GM21447 (cell line): Measurements from ENCODE around the gene JPT2.

ENCODE experiments used
- ATAC-seq: cut with Tn5 transposase; IDR thresholded peaks from one replicate; pipeline ENCODE4 v1.9.1; 2021; ENCODE audit not compliant: unreplicated experiment

JPT2 gene

DNA sequence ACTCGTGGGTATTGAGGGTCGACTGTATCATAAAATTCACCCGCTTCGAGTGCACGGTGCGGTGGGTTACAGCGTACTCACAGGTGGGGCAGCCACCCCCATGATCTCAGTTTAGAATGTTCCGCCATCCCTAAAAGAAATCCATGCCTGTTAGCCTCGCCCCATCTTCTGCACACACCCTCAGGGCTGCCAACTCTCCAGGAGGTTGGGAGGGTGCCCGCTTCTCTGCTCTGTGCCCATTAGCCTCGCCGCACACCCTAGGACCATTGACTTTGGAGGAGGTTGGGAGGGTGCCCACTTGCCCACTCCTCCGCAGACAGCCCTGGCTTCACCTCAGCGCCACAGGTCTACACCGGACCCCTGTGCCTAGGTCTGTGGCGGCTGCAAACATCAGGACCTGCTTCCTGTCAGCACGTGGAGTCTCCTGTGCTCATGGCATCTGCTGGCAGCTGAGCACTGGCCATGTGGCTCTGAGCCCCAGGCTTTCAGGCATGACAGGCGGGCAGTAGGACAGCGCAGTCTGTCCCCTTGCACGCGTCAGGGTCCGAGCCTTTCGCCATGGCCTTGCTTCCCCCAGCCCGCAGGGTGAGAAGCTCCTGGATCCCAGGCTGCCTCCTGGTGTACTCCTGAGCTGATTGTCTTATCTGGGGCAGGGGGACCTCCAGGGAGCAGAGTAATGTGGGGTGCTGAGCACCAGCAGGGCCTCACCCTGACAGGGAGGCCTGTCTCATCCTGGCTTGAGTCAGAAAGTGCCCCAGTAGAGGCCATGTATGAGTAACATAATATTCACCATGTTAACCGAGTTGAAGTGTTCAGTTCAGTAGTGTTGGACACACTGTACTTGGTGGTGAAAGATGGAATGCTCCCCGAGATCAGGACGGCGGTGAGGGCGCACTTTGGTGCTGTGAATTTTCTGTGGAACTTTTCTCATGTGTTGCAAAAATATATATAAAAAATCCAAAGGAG, 71.4 kb downstream of the JPT2 start:
- ATAC-seq, result no peak
